Measurements from ENCODE around the gene GPR142. TPM values are rescaled to one million over a fixed set of nuclear protein-coding genes. Genes with fewer than 3 reads are reported as not detected.

The GPR142 gene
- total and polyA plus RNA-seq, 2 of the 8 experiments (the other 6 are each of a cell fraction or from before 2014, with no cell fraction given): 0.05 TPM; not detected in 1

GRCh38 chr17:74361230-74362068 lies 5.9 kb upstream of the GPR142 start, which contains the start of gene BTBD17 (continued):
- TF ChIP-seq CHD7 (IDR thresholded peaks at IDR 0.05; ENCODE audit: insufficient replicate concordance, low read length): no peak
- TF ChIP-seq GABPA (IDR thresholded peaks at IDR 0.05; ENCODE audit: borderline replicate concordance, insufficient read depth, low read length): no peak
- no peak for TF ChIP-seq JUND (IDR thresholded peaks at IDR 0.05; ENCODE audit: low read length)
- no peak for TF ChIP-seq SIX5 (IDR thresholded peaks at IDR 0.05; ENCODE audit: low read depth, low read length)
- TF ChIP-seq SAP30 (IDR thresholded peaks at IDR 0.05; ENCODE audit: insufficient read depth, insufficient replicate concordance, low read length): no peak
- TF ChIP-seq GTF2F1 (IDR thresholded peaks at IDR 0.05; ENCODE audit: borderline replicate concordance, low read depth, low read length): no peak
- TF ChIP-seq EZH2 (IDR thresholded peaks at IDR 0.05; ENCODE audit: low read depth, low read length, severe bottlenecking): no peak
- peak; percentile 82 for TF ChIP-seq MAX (IDR thresholded peaks at IDR 0.05)
- no peak for TF ChIP-seq CHD1 (IDR thresholded peaks at IDR 0.05; ENCODE audit: low read depth, low read length)

All from H1 (cell line).